AG09309 (cell line): ENCODE measurements around the gene OBP2B.
"Not testable (repeated sequence)": the region's sequence is repeated elsewhere in the genome, so short reads cannot be mapped to it uniquely, and the experiment has no call there.

ENCODE experiments used
- DNase-seq: peaks from one replicate; pipeline ENCODE4 v3.0.0-alpha.2; 2010; ENCODE audit warnings: low read depth
- H3K4me3 ChIP-seq: 2 replicates; pipeline ENCODE4 v1.5.1; 2011; ENCODE audit warnings: mild to moderate bottlenecking, low read depth, low read length, moderate library complexity; ENCODE audit not compliant: control insufficient read depth
- CTCF ChIP-seq: IDR thresholded peaks from 2 replicates; pipeline ENCODE4 v1.5.1; 2011; ENCODE audit warnings: mild to moderate bottlenecking, low read depth, low read length, inconsistent platforms; ENCODE audit not compliant: insufficient read depth, control insufficient read depth; ENCODE audit errors: missing control alignments

Gene OBP2B

GRCh38 chr9:133210609-133211008, 1.6 kb upstream of the OBP2B start:
- no peak for TF ChIP-seq CTCF
- no peak overlapping the region for H3K4me3 ChIP-seq
- DNase-seq = no peak

- DNase-seq = no peak
- no peak for TF ChIP-seq CTCF
- H3K4me3 ChIP-seq = no peak overlapping the region
Measured at GRCh38 chr9:133210202-133210532, 1.1 kb upstream of the OBP2B start.

- not testable (repeated sequence) for DNase-seq, H3K4me3 ChIP-seq
Measured at GRCh38 chr9:133209327-133210201, 514 bp upstream of the OBP2B start.

- not testable (repeated sequence) for DNase-seq, H3K4me3 ChIP-seq
Measured at GRCh38 chr9:133208171-133208879, 725 bp downstream of the OBP2B start.

- H3K4me3 ChIP-seq = no peak overlapping the region
- TF ChIP-seq CTCF = no peak
- DNase-seq = no peak
Measured at GRCh38 chr9:133207540-133208170, 1.4 kb downstream of the OBP2B start.

GRCh38 chr9:133207021-133207531, 2.0 kb downstream of the OBP2B start:
- TF ChIP-seq CTCF = no peak
- DNase-seq = no peak
- H3K4me3 ChIP-seq = no peak overlapping the region

- TF ChIP-seq CTCF = no peak
- DNase-seq = no peak
- no peak overlapping the region for H3K4me3 ChIP-seq
Measured at GRCh38 chr9:133205996-133206931, 2.8 kb downstream of the OBP2B start.

- not testable (repeated sequence) for H3K4me3 ChIP-seq, DNase-seq
Measured at GRCh38 chr9:133205481-133205887, 3.6 kb downstream of the OBP2B start.
